Breast epithelium (tissue), 3 donors: ENCODE measurements around the gene PARVA.

ENCODE experiments used
- POLR2A ChIP-seq: fragments of 450-650 bp; IDR thresholded peaks from one replicate; pipeline ENCODE4 v1.6.1; 2016; ENCODE audit warnings: antibody characterized with exemption, mild to moderate bottlenecking, moderate library complexity
- POLR2AphosphoS5 ChIP-seq, 3 donors: sonication (generic); formaldehyde crosslinking; IDR thresholded peaks; one replicate each; pipeline ENCODE4 v1.6.1; 2017; ENCODE audit warnings: antibody characterized with exemption in 3 of 3

DNA sequence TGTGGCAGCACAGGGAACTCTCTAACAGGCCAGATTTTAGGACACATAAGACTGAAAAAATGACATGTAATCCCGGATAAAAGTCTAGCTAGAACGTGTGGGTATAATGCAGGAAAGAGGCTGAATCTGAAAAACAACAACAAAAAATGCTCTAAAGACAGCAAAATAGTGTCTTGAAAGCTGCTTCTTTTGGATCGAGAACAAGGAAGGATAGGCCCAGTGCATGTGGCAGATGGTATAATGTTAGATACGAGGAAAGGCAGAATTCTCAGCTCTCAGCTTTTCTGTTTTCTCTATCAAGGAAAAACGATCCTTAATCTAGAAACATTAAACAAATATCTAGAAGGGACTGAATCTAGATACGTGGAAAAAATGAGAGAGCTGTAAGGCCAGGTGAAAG, 33.8 kb upstream of the PARVA start:
- TF ChIP-seq POLR2AphosphoS5 (IDR thresholded peaks at IDR 0.05) (no peak), POLR2A (no peak)
